Fibroblast of the aortic adventitia (primary cell): ENCODE measurements around the gene TSPOAP1. TPM values are rescaled to one million over a fixed set of nuclear protein-coding genes. Genes with fewer than 3 reads are reported as not detected.

Experiments used
- DNase-seq: peaks from one replicate; pipeline ENCODE4 v3.0.0-alpha.2; 2010; ENCODE audit warnings: low read depth
- H3K4me3 ChIP-seq: 2 replicates; pipeline ENCODE4 v1.5.1; 2011; ENCODE audit warnings: low read depth, mild to moderate bottlenecking, control low read depth, low read length, moderate library complexity
- total RNA-seq: library from RNA; depleted of rRNA; stranded (reverse); fragments of >200 nt; gene quantifications from 2 replicates; pipeline ENCODE4 v1.2.3, GENCODE V29; 2012; ENCODE audit warnings: low replicate concordance
- TF ChIP-seq, protein P1 (sequence below): IDR thresholded peaks from 2 replicates; pipeline ENCODE4 v1.5.1; 2011; ENCODE audit warnings: mild to moderate bottlenecking, low read length, control low read depth, inconsistent platforms; ENCODE audit not compliant: insufficient read depth

TSPOAP1 gene
- total RNA-seq, 1 donor, result 0.18 TPM

DNA sequence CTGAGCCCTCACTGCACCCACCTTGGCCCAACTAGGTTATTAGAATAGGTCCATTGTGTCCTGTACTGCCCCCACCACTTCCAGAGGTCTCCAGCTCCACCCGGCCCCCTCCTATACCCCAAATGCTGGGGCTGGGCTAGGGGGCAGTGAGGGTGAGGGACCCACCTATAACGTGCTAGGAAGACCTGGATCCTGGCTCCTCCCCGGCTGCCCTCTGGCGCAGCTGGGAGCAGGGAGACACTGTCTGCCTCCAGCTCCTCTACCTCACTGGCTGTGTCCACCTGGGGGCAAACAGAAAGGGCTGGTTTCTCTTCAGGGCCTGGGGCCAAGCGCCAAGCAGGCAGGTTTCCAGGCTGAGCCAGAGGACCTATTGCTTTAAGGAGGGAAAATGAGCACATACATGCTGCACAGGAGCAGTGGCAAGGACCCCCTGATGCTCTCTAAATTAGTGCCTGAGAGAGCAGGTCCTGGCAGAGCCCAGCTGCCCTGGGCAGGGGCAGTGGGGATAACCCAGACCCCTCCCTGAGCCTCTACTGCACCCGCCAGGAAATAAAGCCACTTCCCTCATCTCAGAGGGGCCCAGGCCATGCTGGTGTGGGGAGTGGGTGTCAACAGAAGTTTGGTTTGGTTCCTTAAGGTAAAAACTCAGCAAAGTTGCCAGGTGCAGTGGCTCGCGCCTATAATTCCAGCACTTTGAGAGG, 12.2 kb downstream of the TSPOAP1 start:
- no peak for DNase-seq
- H3K4me3 ChIP-seq, result no peak overlapping the region

DNA sequence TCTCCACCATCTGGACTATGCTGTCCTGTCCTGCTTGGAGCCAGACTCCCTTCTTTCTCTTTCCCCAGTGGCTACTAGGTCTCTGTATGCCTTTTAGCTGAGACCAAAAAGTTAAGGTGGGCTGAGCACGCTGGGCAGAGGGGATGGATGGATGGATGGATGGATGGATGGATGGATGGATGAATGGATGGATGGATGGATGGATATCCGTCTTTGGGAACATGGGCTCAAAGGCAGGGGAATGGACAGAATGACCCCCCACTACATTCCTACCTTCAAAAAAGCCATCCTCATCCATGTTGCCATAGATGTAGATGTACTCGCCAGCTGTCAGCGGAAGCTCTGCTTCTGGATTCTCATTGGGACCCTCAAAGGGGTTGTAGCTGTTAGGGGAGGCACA, 12.8 kb downstream of the TSPOAP1 start:
- TF ChIP-seq, protein P1, sequence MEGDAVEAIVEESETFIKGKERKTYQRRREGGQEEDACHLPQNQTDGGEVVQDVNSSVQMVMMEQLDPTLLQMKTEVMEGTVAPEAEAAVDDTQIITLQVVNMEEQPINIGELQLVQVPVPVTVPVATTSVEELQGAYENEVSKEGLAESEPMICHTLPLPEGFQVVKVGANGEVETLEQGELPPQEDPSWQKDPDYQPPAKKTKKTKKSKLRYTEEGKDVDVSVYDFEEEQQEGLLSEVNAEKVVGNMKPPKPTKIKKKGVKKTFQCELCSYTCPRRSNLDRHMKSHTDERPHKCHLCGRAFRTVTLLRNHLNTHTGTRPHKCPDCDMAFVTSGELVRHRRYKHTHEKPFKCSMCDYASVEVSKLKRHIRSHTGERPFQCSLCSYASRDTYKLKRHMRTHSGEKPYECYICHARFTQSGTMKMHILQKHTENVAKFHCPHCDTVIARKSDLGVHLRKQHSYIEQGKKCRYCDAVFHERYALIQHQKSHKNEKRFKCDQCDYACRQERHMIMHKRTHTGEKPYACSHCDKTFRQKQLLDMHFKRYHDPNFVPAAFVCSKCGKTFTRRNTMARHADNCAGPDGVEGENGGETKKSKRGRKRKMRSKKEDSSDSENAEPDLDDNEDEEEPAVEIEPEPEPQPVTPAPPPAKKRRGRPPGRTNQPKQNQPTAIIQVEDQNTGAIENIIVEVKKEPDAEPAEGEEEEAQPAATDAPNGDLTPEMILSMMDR, result no peak
- H3K4me3 ChIP-seq, result no peak overlapping the region
- DNase-seq, result no peak

More for the DNA sequence above, 12.2 kb downstream of the TSPOAP1 start:
- TF ChIP-seq, protein P1, result no peak

DNA sequence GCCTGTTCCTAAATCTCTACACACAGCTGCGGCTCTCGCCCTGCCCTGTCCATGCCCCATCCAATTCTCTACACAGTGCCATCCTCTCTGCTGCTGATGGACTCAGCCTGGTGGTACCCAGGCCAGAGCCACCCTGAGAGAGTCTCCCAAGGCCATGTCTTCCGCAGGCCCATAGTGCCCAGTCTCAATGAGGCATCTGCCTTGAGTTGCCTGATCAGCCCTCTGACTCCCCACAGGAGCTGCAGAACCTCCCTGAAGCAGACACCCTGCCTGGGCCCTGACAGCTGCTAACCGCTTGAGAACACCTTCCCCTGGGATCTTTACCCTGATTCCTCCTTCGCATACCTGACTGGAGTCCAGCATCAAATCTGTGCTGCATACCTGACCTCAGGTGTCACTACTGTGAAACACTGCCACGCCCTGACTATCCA, 13.3 kb downstream of the TSPOAP1 start:
- H3K4me3 ChIP-seq, result no peak overlapping the region
- no peak for DNase-seq
- TF ChIP-seq, protein P1, result no peak

DNA sequence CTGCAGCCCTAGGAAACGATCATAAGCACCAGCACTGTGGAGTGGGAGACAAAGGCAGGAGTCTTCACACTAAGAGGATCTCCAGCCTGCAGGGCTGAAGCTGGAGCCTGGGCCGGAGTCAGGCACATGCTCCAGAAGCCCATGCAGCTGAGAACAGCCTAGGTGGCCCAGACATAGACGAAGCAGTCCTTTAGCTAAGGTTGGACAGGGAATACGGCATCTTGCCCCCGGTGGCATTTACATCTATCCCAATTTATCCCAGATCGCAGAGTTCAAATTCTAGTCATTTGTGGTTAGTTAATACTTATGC, 13.9 kb downstream of the TSPOAP1 start:
- no peak for DNase-seq
- H3K4me3 ChIP-seq, result no peak overlapping the region
- TF ChIP-seq, protein P1, result no peak

DNA sequence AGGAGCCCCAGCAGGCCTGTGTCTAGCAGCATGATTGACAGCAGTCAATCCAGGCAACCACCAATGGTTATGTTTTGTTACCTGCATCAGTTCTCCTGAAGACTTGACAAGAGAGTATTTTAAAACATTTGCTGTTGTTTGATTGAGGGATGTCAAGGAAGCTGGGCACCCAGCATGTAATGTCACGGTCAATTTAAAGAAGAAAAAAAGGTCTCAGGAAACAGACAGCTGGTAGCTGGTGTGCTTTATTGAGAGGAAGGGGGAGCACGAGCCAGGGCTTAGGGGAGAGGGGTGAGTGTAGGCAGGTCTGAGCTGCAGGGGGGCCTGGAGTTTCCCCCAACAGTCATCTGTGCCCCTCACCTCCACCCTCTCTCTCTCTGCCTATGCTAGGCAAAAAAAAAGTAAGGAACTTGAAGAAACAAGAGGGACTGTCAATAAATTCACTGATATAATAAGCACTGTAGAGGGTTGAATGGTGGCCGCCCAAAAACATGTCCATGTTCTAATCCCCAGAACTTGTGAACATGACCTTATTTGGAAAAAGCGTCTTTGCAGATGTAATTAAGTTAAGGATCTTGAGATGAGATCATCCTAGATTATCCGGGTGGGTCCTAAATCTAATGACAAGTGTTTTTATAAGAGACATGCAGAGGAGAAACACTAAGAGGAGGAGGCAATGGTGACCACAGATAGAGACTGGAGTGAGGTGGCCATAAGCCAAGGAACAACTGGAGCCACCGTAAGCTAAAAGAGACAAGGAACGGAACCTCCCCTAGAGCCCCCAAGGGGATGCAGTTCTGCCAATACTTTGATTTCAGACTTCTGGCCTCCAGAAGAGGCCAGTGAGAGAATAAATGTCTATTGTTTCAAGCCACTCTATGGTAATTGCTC, 14.5 kb downstream of the TSPOAP1 start:
- no peak overlapping the region for H3K4me3 ChIP-seq
- TF ChIP-seq, protein P1, result no peak
- no peak for DNase-seq

DNA sequence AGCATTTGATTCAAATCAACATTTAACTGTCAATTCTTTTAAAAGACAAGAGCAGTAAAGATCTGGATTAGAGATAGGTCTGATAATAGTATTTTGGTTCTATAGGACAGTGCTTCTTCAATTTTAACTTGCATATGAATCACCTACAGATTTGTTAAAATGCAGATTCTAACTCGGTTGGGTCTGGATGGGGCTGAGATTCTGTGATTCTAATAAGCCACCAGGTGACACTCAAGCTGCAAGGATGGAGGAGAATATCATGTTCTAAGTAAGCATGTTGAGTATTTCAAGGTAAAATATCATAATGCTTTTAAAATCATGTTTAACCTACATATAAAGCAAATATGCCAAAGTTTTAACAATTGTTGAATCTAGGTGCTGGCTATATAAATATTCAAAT, 15.8 kb downstream of the TSPOAP1 start:
- H3K4me3 ChIP-seq, result no peak overlapping the region
- TF ChIP-seq, protein P1, result peak; percentile 2
- peak; percentile 19 for DNase-seq
